ENCODE measurements around the gene CACTIN.
"Not testable (repeated sequence)": the region's sequence is repeated elsewhere in the genome, so short reads cannot be mapped to it uniquely, and the experiment has no call there.

Gene CACTIN

DNA sequence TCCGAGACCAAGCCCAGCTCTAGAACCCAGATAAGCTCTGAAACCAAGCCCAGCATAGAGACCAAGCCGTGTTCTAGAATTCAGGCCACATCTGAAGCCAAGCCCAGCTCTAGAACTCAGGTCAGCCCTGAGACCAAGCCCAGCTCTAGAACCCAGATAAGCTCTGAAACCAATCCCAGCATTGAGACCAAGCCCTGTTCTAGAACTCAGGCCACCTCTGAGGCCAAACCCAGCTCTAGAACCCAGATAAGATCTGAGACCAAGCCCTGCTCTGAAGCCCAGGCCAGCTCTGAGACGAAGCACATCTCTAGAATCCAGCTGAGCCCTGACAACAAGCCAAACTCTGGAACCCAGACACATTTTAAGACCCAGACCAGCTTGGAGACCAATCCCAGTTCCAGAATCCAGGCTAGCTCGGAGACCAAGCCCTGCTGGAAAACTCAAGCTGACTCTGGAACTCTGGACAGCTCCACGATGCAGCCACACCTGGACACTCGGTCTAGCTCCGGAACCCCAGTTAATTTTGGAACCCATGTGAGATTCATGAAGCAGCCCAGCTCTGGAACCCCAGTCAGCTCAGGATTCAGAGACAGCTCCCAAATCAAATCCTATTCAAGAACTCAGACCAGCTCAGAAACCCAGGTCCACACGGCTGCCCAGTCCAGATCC, 35.5 kb downstream of the CACTIN start:
- DNase-seq (ENCODE audit: low read depth, low spot score) = no peak

DNA sequence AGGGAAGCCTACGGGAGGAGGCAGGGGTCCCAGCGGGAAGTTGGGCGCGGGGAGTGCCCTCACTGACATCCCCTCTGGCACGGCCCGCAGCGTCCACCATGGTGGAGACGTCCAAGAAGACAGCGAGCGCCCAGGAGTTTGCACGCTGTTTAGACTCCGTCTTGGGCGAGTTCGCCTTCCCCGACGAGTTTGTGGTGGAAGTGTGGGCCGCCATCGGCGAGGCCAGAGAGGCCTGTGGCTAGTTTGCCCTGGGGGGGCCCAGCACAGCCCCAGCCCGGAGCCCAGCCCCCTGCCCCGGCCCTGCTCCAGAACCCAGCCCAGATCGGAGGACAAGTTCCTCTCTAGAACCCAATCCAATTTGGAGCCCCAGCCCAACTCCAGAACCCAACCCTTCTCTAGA, 36.6 kb downstream of the CACTIN start:
- DNase-seq (ENCODE audit: low read depth, low spot score) = no peak

DNA sequence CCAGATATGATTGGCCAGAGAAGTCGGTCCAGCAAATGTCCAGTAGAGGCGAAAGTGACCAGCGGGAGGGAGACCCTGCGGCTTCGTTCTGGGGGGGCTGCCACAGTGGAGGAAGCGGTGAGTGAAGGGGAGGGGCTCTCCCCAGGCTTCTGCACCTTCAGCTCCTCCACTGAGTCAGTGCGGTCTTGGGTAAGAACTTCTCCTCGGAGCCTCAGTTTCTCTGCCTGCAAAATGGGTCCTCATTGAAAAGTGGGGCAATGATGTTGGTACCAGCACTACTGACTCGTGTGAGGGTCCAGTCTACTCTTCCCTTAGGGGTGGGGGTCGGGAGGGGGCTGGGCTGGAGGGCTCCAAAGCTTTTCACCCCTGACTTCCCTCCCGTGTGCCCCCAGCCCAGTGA, 37.2 kb downstream of the CACTIN start:
- no peak for DNase-seq (ENCODE audit: low read depth, low spot score)

DNA sequence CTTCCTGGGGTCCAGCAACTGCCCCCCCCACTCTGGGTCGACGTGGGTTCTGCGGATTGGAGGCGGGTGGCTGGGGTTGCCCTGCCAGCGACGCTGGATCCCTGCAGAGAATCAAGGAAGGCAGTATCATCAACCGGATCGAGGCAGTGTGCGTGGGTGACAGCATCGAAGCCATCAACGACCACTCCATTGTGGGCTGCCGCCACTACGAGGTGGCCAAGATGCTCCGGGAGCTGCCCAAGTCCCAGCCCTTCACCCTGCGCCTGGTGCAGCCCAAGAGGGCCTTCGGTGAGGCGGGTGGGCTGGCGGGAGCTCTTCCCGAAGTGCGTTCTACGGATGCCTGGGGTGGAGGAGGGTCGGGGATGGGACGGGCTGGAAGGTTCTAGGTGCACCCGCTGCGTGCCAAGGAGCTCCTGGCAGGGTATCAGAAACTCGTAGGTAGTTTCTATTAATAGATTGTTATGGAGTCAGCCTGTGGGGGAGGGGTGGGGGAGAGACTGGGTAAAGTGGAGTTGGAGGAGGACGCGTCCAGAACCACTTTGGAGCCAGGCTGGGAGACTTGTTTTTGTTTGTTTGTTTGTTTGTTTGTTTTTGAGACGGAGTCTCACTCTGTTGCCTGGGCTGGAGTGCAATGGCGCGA, 39.8 kb downstream of the CACTIN start:
- no peak for DNase-seq (ENCODE audit: low read depth, low spot score)

DNA sequence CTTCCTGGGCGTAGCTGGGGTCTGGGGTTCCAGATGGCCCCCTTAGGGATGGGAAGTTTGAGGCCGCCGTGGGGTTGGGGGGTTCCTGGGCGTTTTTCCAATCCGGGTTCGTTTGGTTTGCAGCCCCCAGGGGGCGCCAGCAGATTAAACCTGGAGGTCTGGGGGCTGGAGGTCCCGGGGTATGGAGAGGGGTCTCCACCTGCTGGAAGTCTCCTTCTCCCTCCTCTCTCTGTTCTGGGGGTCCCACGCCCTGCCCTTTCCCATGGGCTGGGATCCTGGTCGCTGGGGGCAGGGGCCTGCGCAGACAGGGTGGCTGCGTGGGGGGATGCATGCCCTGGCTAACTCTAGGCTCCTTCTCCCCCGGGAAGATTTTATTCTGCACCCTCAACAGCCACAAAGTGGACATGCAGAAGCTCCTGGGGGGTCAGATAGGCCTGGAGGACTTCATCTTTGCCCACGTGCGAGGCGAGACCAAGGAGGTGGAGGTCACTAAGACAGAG, 40.4 kb downstream of the CACTIN start:
- DNase-seq (ENCODE audit: low read depth, low spot score) = no peak

DNA sequence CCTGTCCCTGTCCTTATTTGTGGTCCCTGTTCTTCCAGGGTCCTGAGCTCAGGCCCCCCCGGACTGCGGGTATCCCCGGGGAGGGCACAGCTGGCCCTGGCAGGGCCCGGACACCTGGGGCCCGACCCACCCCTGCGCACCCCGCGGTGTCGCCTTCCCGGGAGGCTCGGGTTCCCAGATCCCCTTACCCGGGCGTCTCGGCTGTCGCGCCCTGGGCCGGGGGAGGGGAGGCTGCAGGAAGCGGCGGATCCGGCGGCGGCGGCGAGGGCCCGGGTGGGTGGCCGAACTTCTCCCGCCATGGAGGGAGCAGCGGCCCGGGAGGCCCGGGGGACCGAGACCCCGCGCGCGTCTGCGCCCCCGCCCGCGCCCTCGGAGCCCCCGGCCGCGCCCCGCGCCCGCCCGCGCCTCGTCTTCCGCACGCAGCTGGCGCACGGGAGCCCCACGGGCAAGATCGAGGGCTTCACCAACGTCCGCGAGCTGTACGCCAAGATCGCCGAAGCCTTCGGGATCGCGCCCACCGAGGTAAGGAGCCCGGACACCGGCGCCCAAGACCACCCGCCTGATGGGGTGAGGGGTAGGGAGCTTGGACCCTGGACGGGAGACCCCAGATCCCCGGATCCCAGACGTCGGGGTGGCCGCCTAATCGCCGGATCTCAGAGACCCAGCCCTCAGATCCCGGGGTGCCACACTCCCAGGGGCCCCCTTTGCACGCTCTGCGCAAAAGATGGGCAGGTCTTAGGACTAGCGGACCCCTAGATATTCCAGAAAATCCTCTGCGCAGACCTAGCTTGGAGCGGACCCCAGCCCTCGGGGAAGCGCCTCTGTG, 41.1 kb downstream of the CACTIN start, which contains the start of gene GIPC3:
GIPC3 (plus strand) TSS at position 178 of the 826 bp plus-strand sequence; CDS start at position 298, 120 bp downstream.
- DNase-seq (ENCODE audit: low read depth, low spot score) = no peak

DNA sequence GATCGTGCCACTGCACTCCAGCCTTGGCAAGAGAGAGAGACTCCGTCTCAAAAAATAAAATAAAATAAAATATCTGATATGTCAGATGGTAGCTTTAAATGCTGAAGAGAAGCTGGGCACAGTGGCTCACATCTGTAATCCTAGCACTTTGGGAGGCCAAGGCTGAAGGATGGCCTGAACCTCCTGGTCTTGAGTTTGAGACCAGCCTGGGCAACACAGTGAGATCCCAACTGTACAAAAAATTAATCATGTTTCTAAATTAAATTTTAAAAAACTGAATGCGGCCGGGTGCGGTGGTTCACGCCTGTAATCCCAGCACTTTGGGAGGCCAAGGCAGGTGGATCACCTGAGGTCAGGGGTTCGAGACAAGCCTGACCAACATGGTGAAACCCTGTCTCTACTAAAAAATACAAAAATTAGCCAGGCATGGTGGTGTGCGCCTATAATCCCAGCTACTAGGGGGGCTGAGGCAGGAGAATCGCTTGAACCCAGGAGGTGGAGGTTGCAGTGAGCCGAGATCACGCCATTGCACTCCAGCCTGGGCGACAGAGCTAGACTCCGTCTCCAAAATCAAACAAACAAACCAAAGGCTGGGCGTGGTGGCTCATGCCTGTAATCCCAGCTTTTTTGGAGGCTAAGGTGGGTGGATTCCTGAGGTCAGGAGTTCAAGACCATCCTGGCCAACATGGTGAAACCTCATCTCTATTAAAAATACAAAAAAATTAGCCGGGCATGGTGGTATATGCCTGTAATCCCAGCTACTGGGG, 42.4 kb downstream of the CACTIN start:
- not testable (repeated sequence) for DNase-seq (ENCODE audit: low read depth, low spot score)

DNA sequence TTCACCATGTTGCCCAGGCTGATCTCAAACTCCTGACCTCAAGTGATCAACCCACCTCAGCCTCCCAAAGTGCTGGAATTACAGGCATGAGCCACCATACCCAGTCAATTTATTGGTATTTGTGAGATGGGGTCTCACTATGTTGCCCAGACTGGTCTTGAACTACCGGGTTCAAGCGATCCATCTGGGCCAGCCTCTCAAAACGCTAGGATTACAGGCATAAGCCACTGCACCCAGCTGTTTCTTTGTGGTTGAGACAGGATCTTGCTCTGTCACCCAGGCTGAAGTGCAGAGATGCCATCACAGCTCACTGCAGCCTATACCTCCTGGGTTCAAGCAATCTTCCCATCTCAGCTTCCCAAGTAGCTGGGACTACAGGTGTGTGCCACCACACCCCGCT, 44.8 kb downstream of the CACTIN start:
- not testable (repeated sequence) for DNase-seq (ENCODE audit: low read depth, low spot score)

DNA sequence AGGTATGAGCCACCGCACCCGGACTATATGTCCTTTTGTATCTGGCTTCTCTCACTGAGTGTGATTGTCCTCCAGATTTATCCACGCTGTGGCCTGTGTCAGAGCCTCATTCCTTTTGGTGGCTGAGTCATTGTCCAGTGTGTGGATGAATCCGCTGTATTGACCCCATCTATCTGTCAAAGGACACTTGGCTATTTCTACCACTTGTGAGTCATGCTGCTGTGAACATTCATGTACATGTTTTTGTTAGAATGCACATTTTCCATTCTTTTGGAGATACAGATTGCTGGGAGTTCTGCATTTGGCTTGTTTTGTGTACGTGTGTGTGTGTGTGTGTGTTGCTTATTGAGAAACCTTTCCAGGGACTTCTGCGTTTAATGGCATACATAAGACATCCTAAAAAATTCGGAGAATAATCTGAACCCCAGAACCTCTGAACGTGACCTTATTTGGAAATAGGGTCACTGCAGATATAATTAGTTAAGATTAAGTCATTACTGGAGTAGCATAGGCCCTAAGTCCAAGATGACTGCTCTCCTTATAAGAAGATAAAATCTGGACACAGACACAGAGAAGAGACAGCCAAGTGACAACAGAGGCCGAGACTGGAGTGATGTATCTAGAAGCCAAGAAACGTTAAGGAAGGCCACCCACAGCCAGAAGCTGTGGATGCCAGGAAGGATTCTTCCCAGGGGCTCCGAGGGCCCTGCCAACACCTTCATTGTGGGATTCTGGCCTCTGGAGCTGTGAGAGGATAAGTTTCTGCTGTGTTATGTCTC, 46.2 kb downstream of the CACTIN start:
- no peak for DNase-seq (ENCODE audit: low read depth, low spot score)

DNA sequence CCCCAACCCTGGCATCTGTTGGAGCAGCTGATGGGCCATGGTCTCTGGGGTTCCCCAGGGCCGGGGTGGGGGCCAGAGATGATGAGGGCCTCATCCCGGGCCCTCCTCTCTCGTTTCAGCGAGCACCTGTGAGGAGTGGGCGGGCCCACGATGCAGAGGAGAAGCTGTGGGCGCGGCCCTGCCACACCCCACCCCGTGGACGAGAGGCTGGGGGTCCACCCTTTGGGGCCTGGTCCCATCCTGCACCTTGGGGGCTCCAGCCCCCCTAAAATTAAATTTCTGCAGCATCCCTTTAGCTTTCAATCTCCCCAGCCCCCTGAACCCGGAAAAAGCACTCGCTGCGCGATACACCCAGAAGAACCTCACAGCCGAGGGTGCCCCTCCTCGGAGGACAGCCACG, 48.2 kb downstream of the CACTIN start:
- DNase-seq (ENCODE audit: low read depth, low spot score) = no peak

DNA sequence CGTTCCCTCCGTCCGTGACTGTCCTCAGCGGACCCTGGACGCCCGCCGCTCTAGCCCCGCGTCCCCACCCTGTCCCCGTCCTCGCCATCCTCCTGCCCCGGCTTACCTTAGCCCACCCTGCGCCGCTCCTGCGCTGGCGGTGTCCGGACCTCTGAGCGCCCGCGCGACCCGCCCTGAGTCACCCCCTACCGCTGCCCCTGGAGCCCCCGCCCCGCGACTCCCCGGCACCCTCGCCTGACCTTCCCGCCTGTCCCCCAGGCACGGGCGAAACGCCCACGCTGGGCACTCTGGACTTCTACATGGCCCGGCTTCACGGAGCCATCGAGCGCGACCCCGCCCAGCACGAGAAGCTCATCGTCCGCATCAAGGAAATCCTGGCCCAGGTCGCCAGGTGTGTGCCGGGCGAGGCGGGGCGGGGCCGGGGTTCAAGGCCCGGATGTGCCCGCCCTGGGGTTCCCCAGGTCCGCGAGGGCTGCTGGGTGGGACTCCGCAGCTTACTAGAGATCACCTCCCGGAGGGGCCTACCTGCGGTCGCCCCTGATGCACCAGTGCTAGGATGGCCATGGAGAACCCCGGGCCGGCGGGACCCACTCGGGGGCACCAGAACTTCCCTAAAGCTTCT, 48.8 kb downstream of the CACTIN start:
- DNase-seq (ENCODE audit: low read depth, low spot score) = no peak

DNA sequence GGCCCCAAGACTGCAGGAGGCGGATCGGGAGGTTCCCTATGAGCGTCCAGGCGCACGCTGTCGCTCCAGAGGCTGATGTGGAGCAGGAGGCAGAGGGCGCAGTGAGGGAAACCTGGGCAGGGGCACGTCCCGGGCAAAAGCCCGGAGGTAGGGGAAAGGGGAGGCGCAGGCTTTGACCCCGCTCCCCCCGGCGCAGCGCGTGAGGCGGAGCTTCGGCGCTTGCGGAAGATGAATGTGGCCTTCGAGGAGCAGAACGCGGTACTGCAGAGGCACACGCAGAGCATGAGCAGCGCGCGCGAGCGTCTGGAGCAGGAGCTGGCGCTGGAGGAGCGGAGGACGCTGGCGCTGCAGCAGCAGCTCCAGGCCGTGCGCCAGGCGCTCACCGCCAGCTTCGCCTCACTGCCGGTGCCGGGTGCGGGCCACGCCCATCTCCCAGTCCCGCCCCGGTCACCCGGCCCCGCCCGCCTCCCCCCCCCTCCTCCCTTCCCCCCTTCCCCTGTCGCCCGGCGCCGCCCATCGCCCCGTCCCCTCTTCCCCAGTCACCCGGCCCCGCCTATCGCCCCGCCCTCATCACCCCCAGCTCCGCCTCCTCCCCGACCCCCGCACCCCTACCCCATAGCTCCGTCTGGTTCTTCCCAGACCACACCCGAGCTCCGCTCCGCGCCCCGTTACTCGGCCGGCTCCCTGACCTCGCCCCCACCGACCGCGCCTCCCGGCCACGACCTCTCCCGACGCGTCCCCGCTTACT, 49.7 kb downstream of the CACTIN start:
- DNase-seq (ENCODE audit: low read depth, low spot score) = no peak

DNA sequence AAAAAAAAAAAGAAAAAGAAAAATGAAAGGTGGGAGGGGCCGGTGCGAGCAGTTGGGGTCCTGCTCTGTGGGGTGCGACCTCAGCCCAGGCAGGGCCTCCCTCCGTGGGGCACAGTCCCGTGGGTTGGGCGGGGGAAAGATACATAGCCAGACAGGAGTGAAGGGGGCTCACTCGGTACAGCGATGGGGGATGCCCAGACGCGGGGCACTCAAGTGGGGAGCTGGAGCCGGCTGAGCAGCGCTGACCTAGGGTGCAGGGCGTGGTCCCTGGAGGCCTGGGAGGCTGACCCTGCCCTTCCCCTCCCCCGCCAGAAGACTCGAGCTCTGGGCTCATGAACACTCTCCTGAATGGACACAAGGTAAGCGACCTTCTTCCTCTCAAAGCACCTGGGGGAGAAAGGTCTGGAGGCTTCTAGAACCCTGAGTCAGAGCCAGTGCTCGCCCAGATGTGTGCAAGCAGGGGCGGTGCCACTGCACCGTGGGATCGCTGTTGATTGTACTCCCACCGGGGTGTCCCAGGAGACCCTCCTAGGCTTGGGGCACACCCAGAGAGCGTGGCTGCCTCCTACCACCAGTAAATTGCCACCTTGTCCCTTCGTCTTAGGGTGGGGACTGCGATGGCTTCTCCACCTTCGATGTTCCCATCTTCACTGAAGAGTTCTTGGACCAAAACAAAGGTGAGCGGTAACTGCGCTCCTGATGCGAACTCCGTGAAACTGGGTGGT, 50.5 kb downstream of the CACTIN start:
- no peak for DNase-seq (ENCODE audit: low read depth, low spot score)

DNA sequence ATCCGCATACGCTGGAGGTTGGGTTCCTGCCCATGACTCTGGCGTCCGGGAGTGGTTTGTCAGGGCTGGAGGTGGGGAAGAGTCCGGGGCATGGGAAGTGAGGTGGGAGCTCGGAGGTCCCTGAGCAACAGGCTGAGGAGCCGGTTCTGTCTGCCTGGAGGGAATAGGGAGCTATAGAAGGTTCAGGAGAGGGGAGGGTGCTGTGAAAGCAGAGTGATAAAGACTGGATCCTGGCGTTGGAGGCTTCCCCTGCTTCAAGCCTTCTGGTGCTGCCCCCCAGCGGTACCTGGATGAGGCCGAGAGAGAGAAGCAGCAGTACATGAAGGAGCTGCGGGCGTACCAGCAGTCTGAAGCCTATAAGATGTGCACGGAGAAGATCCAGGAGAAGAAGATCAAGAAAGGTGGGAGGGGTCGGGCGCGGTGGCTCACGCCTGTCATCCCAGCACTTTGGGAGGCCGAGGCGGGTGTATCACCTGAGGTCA, 51.3 kb downstream of the CACTIN start:
- DNase-seq (ENCODE audit: low read depth, low spot score) = no peak

DNA sequence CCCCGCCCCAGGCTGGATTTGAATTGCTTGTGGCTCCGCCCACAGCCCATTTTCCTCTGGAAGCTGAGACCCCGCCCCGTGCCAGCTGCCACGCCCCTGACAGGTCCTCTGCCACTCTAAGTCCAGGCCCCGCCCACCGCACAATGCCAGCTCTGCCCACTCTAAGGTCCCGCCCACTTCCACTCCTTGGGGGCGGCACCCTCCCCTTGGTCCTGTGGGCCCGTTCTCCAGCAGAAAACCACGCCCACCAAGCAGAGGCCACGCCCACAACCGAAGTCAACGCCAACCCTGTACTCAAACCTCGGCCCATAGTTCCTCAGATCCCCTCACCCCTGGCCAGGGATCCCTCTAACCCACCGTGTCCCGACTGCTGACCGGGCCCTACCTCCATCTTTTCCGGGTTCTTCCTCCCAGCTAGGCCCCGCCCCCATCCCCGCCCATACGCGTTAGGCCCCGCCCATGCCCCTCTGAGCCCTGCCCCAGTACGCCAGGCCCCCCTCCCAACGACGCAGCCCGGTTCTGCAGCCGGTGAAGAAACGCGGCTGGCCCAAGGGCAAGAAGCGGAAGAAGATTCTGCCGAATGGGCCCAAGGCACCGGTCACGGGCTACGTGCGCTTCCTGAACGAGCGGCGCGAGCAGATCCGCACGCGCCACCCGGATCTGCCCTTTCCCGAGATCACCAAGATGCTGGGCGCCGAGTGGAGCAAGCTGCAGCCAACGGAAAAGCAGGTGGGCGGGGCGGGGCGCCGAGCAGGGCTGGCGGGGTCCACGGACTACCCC, 52.5 kb downstream of the CACTIN start:
- DNase-seq (ENCODE audit: low read depth, low spot score) = peak; percentile 61

DNA sequence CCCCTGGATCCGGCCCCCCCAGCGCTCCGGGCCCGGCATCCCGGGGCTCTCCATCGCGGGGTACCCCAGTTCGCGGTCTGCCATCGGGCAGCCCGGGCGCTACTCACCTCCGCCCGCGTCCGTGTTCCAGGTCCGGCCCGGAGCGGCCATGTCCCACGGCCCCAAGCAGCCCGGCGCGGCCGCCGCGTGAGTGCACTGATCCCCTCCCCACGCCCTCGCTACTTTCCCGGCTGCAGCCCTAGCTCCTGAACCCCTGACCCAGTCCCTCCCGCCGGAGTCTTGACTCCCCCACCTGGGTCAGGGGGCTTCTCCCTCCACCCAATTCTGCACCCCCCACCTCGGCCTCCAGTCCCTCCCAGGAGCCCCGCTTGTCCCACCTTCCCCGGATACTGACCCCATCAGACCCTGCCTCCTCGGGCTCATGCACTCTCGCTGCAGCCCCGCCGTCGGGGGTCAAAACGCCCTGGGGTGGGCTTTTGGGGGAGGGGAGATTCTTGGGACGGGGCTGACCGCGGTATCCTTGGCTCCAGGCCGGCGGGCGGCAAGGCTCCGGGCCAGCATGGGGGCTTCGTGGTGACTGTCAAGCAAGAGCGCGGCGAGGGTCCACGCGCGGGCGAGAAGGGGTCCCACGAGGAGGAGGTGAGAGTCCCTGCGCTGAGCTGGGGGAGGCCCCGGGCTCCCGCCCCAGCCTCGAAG, 53.3 kb downstream of the CACTIN start:
- no peak for DNase-seq (ENCODE audit: low read depth, low spot score)

DNA sequence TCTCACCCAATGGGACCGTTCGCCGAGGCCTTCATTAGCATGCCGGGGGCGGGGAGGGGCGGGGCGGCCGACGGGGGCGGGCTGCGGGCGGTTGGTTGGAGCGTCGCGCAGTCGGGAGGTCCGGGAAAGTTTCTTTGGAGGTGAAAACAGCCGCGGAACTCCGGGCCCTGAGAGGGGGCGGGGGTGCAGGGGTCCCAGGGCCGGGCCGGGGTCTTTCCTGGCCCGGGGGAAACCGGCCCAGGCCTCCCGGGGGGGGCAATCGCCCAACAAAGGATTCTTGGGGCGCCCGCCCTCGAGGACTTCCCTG, 53.8 kb downstream of the CACTIN start, which contains the start of gene HMG20B:
HMG20B (plus strand) TSS at position 90 of the 307 bp plus-strand sequence. CDS start 366 bp downstream, outside the sequence.
- no peak for DNase-seq (ENCODE audit: low read depth, low spot score)
